Measurements from ENCODE around the gene RNU6-9. TPM values are rescaled to one million over a fixed set of nuclear protein-coding genes. Genes with fewer than 3 reads are reported as not detected.
A peak's percentile ranks its signal among the peaks of the same experiment; 100 is the strongest.

RNU6-9 gene
- total RNA-seq, 4 donors from 2014 or later, result not detected

- DNase-seq, result peak in 2 of 3 donors; percentile 71 to 80
- TF ChIP-seq POLR2A (IDR thresholded peaks at IDR 0.05) (no peak), CTCF (IDR thresholded peaks at IDR 0.05) (peak; percentile 42 to 61 (median 53))
- Histone ChIP-seq H3K27me3 (peaks cover 0 to 45% of the 10 kb centered on the region in 2 donors), H3K36me3 (no peaks in the 10 kb centered on the region), H3K4me1 (peaks cover 6 to 45% (median 34%) of the 10 kb centered on the region in 4 donors), H3K27ac (peak within 1 kb of the TSS in 1 of 4 donors; percentile 18), H3K9me3 (no peaks in the 10 kb centered on the region), H3K4me3 (peak within 1 kb of the TSS; percentile 5 to 46 (median 40))
Observed at GRCh38 chr19:917323-918151, 24.3 kb downstream of the RNU6-9 start, which contains the start of gene KISS1R. Gene KISS1R (plus strand): TSS chr19:917333. CDS start chr19:917503, 170 bp downstream.

- no peaks in the 10 kb centered on the region for H3K36me3 ChIP-seq
- peak overlapping the region in 1 of 4 donors; percentile 18 for H3K27ac ChIP-seq
- peak overlapping the region in 1 of 4 donors; percentile 60 for H3K4me3 ChIP-seq
- H3K9me3 ChIP-seq, result no peaks in the 10 kb centered on the region
- peaks cover 6 to 45% (median 34%) of the 10 kb centered on the region in 4 donors for H3K4me1 ChIP-seq
- TF ChIP-seq POLR2A (IDR thresholded peaks at IDR 0.05), result no peak
- no peak for TF ChIP-seq CTCF (IDR thresholded peaks at IDR 0.05)
- DNase-seq, result no peak
- H3K27me3 ChIP-seq, result peaks cover 0 to 45% of the 10 kb centered on the region in 2 donors
Observed at GRCh38 chr19:918152-918437, 24.8 kb downstream of the RNU6-9 start.

GRCh38 chr19:918481-919198 is 25.4 kb downstream of the RNU6-9 start:
- Histone ChIP-seq H3K27ac (peak overlapping the region in 1 of 4 donors; percentile 84), H3K4me3 (peak overlapping the region in 1 of 4 donors; percentile 60), H3K9me3 (no peaks in the 10 kb centered on the region), H3K4me1 (peaks cover 6 to 45% (median 31%) of the 10 kb centered on the region in 4 donors), H3K27me3 (peaks cover 0 to 45% of the 10 kb centered on the region in 2 donors), H3K36me3 (no peaks in the 10 kb centered on the region)
- TF ChIP-seq POLR2A (IDR thresholded peaks at IDR 0.05), result no peak
- TF ChIP-seq CTCF (IDR thresholded peaks at IDR 0.05), result no peak
- peak in 1 of 3 donors; percentile 52 for DNase-seq

- Histone ChIP-seq H3K36me3 (no peaks in the 10 kb centered on the region), H3K27me3 (peaks cover 0 to 45% of the 10 kb centered on the region in 2 donors), H3K4me3 (peak overlapping the region; percentile 29 to 60 (median 40)), H3K27ac (peak overlapping the region in 2 of 4 donors; percentile 54 to 84), H3K4me1 (peaks cover 6 to 45% (median 32%) of the 10 kb centered on the region in 4 donors), H3K9me3 (no peaks in the 10 kb centered on the region)
- DNase-seq, result peak; percentile 61 to 73 (median 67)
- no peak for TF ChIP-seq POLR2A (IDR thresholded peaks at IDR 0.05)
- TF ChIP-seq CTCF (IDR thresholded peaks at IDR 0.05), result no peak
Observed at GRCh38 chr19:919199-920050, 26.1 kb downstream of the RNU6-9 start.
